ENCODE data around the gene FOXN3. TPM values are rescaled to one million over a fixed set of nuclear protein-coding genes. Genes with fewer than 3 reads are reported as not detected.

The FOXN3 gene
- total RNA-seq, 4 donors from 2014 or later = 91.7 to 207 (median 125) TPM

DNA sequence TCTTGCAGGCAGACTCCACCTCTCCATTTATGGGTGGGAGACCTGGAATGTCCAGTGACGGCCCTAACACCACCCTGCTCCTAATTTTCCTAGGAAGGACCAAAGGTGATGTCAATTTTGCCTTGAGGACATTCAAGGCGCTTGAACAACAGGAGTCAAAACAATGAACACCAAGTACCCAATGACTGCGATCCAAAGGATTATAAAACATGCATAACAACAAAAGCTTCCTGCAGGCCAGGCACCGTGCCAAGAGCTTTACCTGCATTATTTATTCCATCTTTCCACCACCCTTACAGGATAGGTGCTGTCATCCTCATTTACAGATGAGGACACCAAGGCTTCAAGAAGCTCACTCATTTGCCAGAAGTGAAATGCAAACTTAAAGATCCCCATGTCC lies 15.2 kb upstream of the FOXN3 start:
- no peak for DNase-seq (ENCODE audit: low spot score)
- TF ChIP-seq, protein P1, sequence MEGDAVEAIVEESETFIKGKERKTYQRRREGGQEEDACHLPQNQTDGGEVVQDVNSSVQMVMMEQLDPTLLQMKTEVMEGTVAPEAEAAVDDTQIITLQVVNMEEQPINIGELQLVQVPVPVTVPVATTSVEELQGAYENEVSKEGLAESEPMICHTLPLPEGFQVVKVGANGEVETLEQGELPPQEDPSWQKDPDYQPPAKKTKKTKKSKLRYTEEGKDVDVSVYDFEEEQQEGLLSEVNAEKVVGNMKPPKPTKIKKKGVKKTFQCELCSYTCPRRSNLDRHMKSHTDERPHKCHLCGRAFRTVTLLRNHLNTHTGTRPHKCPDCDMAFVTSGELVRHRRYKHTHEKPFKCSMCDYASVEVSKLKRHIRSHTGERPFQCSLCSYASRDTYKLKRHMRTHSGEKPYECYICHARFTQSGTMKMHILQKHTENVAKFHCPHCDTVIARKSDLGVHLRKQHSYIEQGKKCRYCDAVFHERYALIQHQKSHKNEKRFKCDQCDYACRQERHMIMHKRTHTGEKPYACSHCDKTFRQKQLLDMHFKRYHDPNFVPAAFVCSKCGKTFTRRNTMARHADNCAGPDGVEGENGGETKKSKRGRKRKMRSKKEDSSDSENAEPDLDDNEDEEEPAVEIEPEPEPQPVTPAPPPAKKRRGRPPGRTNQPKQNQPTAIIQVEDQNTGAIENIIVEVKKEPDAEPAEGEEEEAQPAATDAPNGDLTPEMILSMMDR (IDR thresholded peaks at IDR 0.05) = no peak
- no peak for ATAC-seq (ENCODE audit: low FRiP score)

DNA sequence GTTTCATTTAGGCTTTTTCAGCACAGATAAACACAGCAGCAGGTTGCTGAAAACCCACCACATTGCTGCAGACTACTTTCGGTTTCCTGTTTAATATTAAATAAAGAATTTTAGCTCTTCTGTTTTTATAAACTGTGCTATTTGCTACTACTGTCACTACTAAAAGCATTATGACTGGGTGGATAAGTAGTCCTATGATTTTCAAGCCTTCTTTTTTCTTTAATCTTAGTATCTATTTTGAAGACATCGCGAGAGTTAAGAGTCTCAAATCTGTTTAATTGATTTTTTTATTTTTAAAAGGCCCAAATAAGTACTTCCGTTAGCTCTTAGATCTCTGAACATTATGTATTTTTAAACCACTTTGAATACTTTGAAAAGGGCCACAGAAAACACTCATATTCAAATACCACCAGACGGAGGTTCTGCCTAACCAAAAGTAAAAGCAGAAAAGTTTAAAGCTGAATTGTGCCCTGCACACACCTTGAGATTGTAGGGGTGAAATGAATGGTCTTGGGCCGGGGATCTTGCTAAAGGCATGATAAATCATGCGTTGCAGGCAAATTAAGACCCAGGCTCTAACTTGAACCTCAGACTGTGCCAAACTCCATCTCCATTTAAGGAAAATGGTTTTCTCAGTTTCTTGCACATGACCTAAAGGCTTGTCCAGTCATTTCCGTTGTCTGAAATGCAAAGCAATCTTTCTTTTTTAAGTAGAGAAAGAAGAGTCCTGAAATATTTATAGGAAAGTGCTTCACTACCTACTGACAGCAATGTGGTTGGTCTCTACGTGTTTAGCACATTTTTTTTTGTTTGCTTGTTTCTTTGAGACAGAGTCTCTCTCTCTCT lies 13.6 kb upstream of the FOXN3 start:
- DNase-seq (ENCODE audit: low spot score) (no peak), ATAC-seq (ENCODE audit: low FRiP score) (no peak)
- TF ChIP-seq, protein P1 (IDR thresholded peaks at IDR 0.05) = no peak

GRCh38 chr14:89429199-89430181 lies 12.5 kb upstream of the FOXN3 start:
- DNase-seq (ENCODE audit: low spot score) = no peak
- TF ChIP-seq, protein P1 (IDR thresholded peaks at IDR 0.05) = no peak
- no peak for ATAC-seq (ENCODE audit: low FRiP score)

DNA sequence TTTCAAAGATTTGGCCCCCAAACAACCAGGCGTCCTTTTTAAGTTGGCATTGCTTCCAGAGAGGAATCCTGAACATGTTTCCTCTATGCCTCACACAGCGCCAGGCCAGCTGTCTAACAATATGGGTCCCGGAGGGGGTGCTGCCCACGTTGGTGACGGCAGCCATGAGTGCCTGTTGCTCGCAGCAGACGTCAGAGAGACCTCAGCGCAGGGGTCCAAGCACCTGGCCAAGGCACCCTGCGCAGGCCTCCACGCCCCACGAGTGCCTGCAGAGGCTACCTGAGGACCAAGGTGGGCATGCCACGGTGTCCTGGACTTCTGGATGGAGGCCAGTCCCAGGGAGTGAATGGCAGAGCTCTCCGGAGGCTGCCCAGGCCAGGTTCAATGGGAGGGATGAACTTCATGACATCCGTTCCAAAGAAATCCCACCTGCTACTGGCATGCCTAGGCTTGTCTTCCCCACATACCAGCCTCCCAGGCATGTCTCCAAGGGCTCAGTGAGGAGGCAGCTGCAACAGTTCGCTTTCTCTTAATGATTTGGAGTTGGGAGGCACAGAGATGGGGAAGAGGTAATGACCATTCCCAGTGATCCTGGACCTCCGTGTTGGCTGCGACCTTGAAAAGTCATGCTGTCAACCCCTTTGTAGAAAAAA lies 11.6 kb upstream of the FOXN3 start:
- TF ChIP-seq, protein P1 (IDR thresholded peaks at IDR 0.05) = no peak
- ATAC-seq (ENCODE audit: low FRiP score) = no peak
- DNase-seq (ENCODE audit: low spot score) = no peak

DNA sequence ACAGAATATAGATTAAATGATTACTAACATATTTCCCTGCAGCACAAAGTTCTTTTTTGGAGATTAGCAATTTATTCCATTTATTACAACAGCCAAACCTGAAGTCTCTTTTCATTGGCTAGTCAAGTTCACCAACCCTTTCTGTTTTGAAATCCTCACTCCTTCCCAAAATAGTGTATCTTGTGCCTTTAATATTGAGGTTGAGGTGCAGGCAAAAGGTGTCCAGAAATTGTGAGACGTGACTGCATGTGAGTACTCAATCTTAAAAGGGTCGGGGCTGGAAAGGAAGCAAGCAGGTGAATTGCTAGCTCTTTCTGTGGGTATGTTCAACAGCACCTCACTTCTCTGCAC lies 11.1 kb upstream of the FOXN3 start:
- TF ChIP-seq, protein P1 (IDR thresholded peaks at IDR 0.05) = no peak
- ATAC-seq (ENCODE audit: low FRiP score) (no peak), DNase-seq (ENCODE audit: low spot score) (no peak)

DNA sequence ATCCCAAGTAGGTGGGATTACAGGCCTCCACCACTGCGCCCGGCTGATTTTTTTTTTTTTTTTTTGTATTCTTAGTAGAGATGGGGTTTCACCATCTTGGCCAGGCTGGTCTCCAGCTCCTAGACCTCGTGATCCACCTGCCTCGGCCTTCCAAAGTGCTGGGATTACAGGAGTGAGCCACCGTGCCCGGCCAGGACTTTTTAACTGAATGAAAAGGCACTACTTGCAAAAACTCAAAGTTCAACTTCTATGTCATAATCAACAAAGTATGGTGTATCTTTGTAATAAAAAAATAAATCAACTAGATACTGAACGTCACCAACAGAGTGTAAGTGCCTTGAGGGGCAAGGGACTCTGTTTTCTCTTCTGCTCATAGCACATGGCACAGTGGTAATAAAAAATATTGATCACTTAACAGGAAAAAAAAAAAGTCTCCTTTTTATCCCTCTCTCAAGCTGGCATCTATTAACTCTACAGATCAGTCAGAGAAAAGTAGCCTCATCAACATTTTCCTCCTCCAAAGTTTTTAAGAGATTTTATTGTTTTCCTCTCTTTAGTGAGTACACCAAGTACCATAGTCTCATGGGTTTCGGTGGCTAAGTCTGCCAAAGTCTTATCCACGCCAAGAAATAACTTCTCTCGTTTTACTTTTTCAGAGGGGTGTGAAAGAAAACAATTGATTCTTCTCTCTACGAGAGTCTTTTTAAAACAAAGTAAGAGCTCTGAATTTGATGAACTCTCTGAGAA lies 10.6 kb upstream of the FOXN3 start:
- TF ChIP-seq, protein P1 (IDR thresholded peaks at IDR 0.05) = no peak
- ATAC-seq (ENCODE audit: low FRiP score) (no peak), DNase-seq (ENCODE audit: low spot score) (no peak)

Measured in omental fat pad (tissue), 4 donors.